Stimulated activated naive CD8-positive, alpha-beta T cell treated with anti-CD3 and anti-CD28 coated beads, Interleukin-15, Interleukin-2, amounts not matched to agents 100 U/mL and 50 U/mL, for 24 hours (primary cell): Measurements from ENCODE around the gene PLCB1.
"Not testable (repeated sequence)": the region's sequence is repeated elsewhere in the genome, so short reads cannot be mapped to it uniquely, and the experiment has no call there.

Experiments
- ATAC-seq: fragments of 150-1000 bp; cut with Tn5 transposase; one replicate; pipeline ENCODE4 v1.10.0; 2021
- DNase-seq: peaks from one replicate; pipeline ENCODE4 v3.0.0; 2021

PLCB1 gene

DNA sequence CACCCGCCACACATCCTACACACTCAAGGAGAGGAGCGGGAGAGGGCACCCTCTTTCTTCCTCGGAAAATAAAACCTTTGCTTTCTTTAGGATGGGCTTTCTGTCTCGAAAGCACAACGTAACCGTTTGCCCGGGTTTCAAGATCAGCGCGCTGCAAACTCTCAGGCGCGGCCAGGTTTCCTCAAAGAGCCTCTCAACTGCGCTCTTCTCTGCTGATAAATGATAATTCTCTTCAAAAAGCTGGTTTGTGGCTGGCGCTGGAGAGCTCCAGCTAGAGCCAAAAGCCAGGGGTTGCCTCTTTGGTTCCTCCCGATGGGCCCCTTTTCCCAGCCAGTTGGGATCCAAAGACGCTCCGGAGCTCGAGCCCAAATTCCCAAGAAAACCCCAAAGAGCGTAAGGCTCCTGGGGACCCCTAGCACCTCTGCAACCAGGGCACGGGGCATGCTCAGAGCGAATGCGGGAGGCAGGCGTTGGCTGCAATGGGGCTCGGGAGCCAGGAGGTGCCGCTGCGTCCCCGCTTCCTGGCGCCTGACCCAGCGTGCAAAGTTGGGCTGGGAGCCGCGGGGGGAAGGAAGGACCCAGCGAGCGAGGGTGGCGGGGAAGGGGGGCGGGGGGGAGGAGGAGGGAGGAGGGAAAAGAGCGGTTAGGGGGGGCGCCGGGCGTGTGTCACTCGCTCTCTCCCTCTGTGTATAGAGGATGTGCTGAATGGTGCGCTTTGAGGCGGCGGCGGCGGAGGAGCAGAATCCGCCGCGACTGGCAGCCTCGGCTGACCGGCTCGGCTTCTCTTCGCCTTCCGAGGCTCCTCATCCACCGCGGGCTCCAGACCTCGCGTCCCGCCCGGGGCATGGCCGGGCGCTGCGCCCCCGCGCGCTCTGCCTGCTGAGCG, at the start of gene PLCB1:
PLCB1 (plus strand) TSS at position 669 of the 886 bp plus-strand sequence. CDS start 386 bp downstream, outside the sequence.
- ATAC-seq, result peak; percentile 87
- DNase-seq, result peak; percentile 84

DNA sequence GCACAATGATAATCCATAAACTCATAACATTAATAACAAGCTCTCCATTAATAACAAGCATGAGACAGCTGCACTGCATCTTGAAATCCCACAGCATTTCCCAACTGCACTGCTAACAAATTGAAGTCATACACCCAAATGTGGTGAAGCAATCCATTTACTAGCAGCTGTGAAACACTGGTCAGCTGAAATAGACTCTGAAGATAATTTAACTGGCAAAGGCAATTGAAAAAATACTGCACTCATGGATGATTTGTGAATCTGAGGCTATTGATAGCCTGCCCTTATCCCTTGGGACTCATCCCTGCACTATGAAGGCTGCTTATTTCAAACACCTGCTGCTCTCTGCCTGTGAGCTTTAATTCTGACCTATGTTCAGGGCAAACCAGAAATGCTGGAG, 49.1 kb upstream of the PLCB1 start:
- DNase-seq, result no peak
- no peak for ATAC-seq

DNA sequence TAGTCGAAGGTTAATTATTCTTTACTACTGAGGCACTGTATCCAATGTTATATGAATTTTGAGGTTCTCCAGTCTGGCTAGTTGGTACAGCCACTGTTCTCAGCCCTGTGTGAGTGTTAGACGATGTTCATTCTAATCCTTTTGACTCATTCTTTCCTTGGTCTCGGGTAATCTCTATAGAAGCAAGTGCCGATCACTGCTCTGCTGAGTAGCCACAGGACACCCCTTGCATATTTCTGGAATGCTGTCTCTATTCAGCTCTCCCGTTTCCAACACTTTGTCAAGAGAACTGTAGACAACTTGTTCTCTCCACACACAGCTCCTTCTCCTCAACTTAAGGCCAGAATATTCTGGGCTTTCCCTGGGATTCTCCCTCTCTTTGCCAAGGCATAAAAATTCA, 42.4 kb upstream of the PLCB1 start:
- no peak for DNase-seq

DNA sequence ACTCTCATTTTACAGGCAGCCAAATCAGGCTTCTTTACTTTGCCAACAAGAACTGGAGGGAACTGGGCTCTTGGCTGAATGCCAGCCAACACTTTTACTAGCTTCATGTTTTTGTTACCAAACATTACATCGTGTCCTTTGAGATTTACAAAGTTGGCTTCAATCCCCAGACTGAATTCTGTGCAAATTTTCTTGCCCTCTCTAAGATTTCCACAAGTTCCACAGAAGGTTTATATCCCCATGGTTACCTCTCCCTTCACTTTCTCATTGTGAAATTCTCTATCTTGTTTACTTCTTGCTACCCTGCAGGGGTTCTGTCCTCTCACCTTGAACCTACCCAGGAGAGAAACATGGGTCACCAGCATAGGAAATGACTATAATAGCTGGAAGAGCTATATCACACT, 37.6 kb upstream of the PLCB1 start:
- ATAC-seq, result no peak
- no peak for DNase-seq

More for the DNA sequence above, 42.4 kb upstream of the PLCB1 start:
- no peak for ATAC-seq

DNA sequence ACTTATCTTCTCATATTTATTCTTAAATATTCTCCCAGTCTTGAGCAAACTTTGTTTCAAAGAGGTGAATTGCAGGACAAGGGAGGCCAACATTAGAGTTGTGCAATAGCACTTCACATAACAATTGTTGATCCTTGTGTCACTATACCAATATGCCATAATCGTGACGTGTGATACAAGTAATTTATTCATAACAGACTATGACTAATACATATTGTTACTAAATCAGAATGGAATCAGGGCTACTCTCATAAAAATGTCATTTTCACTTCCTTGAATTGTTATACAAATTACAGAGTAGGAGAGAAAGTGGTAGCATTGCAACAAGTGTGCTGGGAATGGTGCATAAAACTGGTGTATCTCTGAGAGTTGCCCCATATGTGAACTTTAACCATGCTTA, 37.2 kb upstream of the PLCB1 start:
- ATAC-seq, result no peak

DNA sequence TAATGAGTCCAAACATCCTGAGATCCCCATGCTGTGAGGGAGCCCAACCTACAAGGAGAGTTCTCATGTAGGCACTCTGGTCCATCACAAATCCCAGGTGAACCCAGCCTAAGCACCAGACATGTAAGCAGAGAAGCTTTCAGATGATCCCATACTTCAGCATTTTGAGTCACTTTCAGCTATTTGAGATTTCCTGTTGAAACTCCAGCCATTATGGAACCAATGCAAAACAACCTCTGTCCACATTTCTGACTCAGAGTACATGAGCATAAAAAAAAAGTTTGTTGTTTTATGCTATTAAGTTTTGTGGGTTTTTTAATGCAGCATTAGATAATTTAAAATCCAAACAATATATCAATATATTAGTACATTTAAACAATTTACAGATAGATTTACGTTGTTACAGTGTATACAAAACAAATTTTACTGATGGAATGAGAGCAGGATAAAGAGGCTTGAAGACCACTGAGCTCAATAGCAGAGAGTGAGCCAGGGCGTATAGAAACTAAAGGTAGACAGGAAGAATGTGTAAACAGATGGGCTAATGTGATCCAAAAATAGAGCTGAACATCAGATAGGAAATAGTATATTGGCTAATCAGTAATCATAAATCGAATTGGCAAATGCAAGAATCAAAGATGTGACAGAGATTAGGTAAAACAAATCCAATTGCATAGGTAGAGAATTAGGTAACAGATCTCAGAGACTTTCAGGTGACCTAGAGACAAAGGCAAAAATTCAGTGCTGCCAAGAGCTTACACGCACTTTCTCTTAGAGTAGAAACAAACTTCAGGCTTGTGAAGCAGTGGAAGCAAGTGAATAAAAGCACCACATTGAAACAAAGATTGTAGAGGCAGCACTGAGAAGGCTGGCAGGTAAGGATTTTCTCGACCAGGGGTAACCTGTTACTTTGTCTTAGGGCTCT, 36.2 kb upstream of the PLCB1 start:
- DNase-seq, result no peak

More for the DNA sequence above, 37.2 kb upstream of the PLCB1 start:
- no peak for DNase-seq

DNA sequence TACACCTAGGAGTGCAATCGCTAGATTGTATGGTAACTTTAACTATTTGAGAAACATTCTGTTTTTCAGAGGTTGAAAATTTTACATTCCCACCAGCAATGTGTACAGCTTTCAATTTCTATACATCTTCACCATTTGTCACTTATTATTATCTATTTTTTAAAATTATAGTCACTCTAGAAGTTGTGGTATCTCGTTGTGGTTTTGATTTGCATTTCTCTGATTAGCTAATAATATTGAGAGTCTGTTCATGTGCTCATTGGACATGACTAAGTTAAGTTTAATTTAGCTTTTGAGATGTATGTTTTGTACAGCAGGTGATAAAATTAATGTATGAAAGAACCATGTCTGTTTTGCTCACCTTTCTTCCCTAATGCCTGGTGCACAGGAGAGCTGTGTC, 34.8 kb upstream of the PLCB1 start:
- ATAC-seq (no peak), DNase-seq (no peak)

More for the DNA sequence above, 36.2 kb upstream of the PLCB1 start:
- no peak for ATAC-seq

DNA sequence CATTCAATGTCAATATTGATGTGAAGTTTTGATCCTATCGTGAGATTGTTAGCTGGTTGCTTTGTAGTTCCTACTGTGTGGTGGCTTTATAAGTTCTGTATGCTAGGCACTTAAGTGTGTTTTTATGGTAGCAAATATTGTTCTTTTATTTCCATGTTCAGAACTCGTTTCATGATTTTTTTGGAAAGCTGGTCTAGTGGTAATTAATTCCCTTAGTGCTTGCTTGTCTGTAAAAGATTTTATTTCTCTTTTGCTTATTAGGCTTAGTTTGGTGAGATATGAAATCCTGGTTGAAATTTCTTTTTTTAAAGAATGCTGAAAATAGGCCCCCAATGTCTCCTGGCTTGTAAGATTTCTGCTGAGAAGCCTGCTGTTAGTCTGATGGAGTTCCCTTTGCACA, 27.8 kb upstream of the PLCB1 start:
- no peak for DNase-seq
- ATAC-seq, result no peak

DNA sequence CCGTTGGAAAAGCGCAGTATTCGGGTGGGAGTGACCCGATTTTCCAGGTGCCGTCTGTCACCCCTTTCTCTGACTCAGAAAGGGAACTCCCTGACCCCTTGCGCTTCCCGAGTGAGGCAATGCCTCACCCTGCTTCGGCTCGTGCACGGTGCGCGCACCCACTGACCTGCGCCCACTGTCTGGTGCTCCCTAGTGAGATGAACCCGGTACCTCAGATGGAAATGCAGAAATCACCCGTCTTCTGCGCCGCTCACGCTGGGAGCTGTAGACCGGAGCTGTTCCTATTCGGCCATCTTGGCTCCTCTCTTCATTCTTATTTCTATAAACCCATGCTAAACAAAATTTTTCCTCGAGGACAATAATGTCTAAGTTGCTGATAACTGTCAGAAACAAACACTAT, 17.5 kb upstream of the PLCB1 start:
- not testable (repeated sequence) for DNase-seq, ATAC-seq

DNA sequence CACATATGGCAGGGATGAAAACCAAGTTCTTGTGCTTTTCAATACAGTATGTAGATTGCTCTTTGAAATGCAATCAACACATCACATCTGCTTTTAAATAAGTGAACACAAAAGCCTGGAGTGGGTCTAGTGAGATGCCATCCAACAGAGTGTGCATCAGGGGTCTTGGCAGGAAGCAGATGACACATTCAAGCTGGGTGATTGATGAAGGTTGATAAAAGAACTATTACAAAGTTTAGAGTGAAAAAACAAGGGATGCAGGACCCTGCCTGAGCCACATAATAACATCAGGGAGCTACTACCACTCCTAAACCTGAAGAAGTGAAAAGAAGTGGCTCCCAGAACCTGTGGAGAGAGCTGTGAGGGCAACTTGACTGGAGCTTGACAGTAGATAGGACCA, 16.6 kb upstream of the PLCB1 start:
- no peak for ATAC-seq

DNA sequence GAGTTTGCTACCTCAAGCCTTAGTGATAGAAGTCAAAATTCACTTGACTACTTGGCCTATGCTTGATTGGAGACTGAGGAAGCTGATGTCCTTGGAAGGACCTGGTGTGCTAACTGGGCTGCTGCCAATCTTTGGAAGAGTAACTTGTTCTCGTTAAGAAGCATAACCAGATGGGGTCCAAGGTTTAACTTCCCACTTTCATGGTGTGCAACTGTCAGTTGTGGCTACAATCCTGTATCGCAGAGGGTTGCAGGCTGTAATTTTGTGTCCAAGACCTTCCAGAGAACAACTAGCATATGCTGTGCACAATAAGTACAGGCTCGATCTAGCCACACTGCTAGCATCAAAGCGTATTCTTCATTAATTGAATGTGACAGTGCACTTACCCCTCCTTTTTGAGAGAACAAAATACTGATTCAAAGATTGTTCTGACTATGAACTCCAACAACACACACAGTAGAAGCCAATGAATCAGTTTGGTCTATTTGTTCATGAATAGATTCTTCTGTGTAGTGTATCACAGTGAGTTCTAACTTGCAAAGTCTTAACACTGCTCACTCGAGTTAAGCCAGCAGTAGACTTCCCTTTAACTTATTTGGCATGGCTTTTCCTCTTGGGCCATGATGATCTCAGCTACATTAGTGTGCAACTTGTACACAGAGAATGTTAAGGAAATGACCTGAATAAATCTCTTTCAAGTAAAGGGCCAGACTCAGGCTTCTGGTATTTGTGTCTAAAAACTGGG, 15.8 kb upstream of the PLCB1 start:
- no peak for ATAC-seq
- no peak for DNase-seq

More for the DNA sequence above, 16.6 kb upstream of the PLCB1 start:
- no peak for DNase-seq

DNA sequence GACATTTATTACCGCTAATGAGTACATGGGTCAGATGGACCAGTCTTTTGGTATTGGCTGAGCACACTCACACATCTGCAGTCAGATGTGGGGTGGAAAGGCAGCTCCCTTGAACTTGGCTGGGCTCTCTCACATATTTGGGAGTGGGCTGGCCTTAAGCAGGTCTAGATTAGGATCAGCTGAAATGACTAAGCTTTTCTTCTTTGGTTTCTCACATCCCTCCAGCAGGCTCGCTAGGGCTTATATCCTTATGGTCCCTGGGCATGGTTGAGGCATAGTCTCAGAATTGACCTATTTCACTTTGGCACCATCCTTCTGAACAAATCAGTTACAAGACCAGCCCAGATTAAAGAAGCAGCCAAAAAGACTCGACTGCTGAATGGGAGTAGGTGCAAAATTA, 14.4 kb upstream of the PLCB1 start:
- ATAC-seq (no peak), DNase-seq (no peak)

DNA sequence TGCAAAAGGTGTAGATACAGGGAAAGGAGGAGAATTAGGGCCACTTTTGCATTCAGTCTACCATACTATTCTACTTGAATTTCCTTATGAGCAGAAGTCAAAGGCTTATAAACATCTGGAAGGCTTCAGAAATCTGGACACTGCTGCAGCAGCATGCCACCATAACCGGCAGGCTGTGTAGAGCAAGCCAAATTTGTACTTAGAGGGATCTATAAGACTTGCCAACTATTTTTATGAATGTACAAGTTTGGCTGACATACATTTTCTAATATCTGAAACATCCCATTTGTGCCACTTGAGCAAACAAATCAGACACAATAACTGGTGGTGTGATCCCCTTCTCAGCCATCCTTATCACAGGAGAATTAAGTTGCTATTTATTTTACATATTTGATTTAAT, 14.0 kb upstream of the PLCB1 start:
- no peak for ATAC-seq
- no peak for DNase-seq

DNA sequence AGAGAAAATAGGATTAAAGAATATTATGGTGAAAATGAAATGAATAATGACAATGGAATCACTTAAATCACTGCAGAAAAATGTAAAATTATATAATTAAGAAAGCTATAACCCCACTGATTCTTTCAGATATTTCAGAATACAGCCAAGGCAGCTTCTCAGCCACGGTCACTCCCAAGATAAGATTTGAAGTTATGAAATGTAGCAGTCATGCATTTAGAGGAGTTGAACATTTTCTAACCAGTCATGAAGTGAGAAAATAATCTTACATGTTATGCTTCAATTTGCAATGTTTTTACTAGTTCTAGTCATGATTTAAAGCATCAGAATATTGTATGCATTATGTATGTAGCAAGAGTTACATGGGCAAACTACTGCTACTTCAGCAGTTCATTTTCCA, 13.3 kb upstream of the PLCB1 start:
- no peak for DNase-seq
- no peak for ATAC-seq

DNA sequence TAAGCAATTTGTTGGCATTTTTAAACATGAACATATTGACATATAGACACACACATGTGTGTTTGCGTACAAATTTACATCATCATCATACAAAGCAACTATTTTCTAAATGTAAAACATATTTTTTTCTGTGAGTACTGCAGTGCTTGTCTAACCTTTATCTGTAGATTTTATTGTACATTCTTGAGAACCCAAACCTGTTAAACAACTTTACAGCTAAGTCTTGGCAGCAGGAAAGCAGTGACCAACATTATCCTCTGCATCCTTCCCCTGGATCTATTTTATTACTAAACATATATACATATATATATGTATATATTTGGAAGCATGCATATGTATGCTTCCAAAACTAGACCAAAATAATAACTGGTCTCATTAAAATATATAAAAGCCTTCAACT, 10.4 kb upstream of the PLCB1 start:
- DNase-seq, result no peak
- no peak for ATAC-seq

DNA sequence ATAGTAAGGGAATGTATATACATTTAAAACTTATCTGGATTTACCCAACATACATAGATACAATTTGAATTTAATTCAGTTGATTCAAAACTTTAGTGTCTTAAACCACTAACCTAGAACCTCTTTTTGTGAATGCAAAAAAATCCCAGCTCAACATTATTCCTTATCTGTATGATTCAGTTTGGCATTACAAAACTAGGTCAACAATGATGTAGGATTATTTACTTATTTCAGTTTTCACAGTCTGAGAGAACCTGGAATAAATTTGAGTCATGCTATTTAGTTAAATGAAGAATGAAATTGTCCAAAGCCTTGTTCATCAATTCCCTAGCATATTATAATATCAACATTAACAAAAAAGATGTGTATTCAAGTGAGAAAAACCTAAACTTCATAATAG, 7.4 kb upstream of the PLCB1 start:
- DNase-seq (no peak), ATAC-seq (no peak)

DNA sequence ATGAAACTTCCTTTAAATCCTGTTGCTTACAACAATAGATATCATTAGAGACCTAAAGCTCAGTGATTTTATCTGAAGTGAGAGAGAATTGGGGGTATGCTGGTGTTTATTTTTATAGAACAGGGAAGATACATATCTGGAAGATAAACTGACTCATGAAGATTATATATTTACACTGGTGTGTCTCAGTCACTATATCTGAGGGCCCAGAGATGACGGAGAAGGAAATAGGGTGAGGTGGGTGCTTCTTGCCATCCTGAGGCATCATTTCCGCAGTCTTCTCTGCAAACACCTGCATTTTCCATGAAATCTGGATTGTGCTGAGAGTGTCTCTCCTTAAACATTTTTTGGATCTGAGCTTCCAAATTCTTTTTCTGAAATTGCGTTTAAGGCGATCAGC, 5.9 kb upstream of the PLCB1 start:
- ATAC-seq (no peak), DNase-seq (no peak)

DNA sequence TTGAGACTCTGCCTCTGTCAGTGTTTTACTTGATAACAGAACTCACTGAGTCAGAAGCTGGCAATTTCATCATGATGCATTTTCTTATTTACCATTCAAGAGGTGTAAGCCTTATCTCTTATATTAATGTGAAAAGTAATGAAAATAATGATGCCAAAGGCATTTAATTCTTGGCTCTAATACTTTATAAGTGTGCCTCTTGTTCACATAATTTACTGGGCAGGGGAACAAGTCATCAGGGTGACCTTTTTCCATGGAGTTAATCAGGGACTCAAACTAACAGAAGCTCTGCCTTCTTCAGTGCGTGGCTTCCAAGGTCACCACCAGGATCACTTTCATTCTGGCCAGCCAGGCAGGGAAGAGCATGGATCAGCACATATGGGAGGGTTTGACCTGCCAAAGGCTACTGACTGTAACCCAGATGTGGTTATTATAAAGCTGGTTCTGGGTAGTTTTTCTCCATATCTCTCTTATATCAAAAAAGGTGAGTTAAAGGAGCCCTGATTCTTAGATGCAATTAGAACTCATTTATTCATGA, 5.2 kb upstream of the PLCB1 start:
- no peak for DNase-seq
- ATAC-seq, result no peak

DNA sequence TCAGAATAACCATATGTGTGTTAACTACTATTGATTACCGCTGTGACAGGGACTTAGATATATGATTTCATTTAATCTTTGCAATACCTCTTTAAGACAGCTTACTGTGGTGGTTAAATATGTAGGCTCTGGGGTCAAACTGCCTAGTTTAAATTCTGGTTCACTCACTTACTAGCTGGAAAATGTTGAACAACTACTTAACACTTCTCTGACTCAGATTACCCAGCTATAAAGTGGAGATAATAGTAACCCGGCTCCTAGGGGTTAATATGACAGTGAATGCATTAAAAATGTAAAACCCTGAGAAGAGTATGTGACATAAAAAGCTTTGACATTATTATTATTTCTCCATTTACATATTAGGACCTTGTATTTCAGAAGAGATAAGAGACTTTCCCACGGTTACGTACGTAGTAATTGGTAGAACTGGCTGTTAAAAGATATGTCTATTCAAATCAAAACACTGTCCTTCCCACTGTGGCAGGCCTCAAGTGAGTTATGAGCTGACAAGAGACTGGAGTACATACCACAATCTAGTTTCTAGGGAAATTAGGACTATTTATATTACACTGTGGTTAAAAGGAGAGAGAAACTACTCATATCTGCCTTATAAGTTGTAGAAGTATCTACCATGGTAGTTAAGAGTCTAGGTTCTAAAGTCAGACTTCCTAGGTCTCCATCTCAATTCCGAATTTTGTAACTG, 4.4 kb upstream of the PLCB1 start:
- DNase-seq (peak; percentile 23), ATAC-seq (peak; percentile 71)

DNA sequence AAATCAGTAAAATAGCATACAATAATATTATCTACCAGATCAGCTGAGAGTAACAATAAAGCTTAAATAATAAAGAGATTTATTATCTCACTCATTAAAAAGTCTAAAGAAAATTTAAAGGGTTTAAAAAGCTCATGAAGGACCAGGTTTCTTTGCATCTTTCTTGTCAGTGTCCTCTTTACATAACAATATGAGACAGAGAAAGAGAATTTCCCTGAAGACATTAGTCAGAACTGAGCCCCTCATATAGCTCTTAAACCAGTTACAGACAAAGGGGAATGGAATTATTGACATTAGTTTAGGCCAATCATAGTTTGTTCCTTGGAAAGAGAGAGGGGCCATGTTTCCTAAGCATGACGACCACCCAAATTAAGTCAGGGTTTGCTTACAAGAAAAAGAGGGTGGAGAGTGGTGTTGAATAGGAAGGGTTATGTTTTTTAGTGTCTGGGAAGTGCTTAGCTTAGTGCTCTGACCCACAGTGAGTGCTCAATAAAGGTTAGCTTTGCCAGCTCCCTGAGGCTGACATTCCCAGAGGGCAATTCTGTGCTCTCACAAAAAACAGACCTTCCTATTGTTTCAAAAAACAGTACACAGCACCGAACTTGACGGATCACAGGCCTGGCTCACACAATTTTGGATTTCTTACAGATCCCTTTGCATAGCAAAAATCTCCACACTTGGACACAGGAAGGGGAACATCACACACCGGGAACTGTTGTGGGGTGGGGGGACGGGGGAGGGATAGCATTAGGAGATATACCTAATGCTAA, 3.6 kb upstream of the PLCB1 start:
- DNase-seq (no peak), ATAC-seq (no peak)
